GM12865 (cell line): Measurements from ENCODE around the gene SPATA32.

Source experiments
- DNase-seq: peaks from one replicate; pipeline ENCODE4 v3.0.0; 2010; ENCODE audit warnings: low read depth
- H3K4me3 ChIP-seq: 2 replicates; pipeline ENCODE4 v1.5.1; 2011; ENCODE audit warnings: mild to moderate bottlenecking, low read depth, low read length, control low read depth
- TF ChIP-seq, protein P1 (sequence below): IDR thresholded peaks from 2 replicates; pipeline ENCODE4 v1.5.1; 2011; ENCODE audit warnings: low read length, control low read depth, low read depth, inconsistent platforms; ENCODE audit not compliant: insufficient read depth; ENCODE audit errors: missing control alignments

Gene SPATA32

DNA sequence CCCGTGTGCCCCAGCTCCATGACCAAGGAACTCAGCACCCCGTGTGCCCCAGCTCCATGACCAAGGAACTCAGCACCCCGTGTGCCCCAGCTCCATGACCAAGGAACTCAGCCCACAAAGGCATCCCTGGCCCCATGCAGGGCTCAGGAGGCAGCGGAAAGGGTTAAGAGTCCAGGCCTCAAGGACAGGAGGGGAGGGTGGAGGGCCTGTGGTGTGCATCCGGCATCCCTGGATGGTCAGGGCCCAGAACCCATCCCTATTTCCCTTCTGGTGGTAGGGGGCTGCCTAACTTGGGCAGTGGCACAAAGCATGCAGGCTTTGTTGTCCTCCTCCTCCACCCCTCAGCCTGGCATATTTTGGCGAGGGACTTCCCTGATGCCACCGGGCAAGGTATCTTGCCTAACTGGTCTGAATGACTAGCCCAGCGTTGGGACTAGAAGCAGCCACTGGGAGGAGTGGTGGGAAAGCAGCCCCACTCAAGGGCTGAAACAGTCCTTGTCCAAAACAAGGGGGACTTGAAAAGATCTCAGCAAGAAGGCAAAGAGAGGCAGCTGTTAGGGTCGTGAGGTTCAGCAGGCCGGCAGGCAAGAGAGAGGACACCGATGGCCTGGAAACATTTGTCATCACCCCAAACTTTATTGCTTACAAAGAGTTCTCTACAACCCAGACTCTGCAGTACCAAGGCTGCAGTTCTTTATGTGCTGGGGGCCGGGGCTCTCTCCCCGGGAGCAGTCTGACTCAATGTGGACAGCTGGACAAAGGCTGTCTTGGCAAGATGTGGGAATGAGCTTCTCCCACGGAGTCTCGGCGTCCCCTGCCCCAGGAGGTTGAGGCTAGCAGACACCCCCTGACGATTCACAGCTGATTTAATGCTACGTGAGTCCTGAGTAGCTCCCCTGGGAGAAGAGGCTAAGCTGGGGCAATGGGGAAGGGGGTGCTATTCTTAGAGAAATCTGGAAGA, 902 bp upstream of the SPATA32 start:
- DNase-seq: no peak
- TF ChIP-seq, protein P1, sequence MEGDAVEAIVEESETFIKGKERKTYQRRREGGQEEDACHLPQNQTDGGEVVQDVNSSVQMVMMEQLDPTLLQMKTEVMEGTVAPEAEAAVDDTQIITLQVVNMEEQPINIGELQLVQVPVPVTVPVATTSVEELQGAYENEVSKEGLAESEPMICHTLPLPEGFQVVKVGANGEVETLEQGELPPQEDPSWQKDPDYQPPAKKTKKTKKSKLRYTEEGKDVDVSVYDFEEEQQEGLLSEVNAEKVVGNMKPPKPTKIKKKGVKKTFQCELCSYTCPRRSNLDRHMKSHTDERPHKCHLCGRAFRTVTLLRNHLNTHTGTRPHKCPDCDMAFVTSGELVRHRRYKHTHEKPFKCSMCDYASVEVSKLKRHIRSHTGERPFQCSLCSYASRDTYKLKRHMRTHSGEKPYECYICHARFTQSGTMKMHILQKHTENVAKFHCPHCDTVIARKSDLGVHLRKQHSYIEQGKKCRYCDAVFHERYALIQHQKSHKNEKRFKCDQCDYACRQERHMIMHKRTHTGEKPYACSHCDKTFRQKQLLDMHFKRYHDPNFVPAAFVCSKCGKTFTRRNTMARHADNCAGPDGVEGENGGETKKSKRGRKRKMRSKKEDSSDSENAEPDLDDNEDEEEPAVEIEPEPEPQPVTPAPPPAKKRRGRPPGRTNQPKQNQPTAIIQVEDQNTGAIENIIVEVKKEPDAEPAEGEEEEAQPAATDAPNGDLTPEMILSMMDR: no peak
- no peak overlapping the region for H3K4me3 ChIP-seq

DNA sequence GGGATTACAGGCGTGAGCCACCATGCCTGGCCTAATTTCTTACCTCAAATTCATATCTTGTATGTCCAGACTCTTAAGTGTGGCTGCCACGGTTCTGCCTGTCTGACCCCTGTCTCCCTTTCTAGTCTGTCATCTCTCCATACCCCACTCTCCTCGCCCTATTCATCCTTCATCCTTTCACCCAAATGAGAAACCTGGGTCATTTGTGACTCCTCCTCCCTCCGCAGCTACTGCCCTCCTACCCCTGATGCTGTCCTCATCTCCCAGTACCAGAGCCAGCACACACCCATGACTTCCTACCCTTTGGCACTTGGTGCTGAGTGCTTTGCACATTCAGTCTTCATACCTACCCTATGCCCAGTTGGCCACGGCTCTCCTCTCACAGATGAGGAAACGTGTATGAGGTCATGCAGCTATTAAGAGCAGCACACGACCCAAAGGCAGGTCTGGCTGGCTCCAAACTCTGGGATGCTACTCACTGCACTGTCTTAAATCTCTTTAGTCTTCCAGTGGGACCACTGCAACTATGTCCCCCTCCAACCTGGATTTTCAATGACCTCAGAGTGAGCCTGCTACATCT, 1.6 kb downstream of the SPATA32 start:
- H3K4me3 ChIP-seq: no peak overlapping the region
- TF ChIP-seq, protein P1: no peak
- no peak for DNase-seq

DNA sequence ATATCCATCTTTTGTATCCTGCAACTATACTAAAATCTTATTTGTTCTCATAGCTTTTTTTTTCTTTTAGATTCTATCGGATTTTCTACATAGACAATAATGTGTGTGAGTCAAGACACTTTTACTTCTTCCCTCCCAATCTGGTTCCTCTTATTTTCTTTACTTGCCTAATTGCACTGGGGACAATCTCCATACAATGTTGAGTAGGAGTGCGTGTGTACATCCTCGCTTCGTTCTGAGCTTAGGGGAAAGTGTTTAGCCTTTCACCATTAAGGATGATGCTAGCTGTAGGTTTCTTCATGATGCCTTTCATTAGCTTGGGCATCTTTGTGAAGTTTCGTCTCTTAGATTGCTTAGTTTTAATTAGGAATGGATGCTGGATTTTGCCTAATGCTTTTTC, 2.9 kb downstream of the SPATA32 start:
- TF ChIP-seq, protein P1: no peak
- H3K4me3 ChIP-seq: no peak overlapping the region
- DNase-seq: no peak

DNA sequence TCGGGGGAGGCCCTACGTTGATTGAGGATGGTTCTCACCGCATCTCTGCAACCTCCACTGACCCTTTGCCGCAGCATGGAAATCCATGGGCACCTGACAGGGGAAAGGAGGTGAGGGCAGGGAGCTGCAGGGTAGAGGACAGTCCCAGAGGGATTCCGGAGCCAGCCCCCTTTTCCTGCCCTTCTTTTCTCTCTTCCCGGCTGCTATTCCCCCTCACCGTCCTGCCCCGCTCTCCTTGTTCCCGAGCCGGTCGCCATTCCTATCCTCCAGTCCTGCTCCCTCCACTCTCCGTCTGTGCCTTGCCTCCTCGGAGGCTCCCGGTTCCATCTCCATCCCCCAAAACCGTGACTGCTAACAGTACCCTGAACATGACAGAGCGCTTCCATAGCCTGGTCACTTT, 4.8 kb downstream of the SPATA32 start:
- TF ChIP-seq, protein P1: no peak
- H3K4me3 ChIP-seq: no peak overlapping the region
- DNase-seq: no peak

DNA sequence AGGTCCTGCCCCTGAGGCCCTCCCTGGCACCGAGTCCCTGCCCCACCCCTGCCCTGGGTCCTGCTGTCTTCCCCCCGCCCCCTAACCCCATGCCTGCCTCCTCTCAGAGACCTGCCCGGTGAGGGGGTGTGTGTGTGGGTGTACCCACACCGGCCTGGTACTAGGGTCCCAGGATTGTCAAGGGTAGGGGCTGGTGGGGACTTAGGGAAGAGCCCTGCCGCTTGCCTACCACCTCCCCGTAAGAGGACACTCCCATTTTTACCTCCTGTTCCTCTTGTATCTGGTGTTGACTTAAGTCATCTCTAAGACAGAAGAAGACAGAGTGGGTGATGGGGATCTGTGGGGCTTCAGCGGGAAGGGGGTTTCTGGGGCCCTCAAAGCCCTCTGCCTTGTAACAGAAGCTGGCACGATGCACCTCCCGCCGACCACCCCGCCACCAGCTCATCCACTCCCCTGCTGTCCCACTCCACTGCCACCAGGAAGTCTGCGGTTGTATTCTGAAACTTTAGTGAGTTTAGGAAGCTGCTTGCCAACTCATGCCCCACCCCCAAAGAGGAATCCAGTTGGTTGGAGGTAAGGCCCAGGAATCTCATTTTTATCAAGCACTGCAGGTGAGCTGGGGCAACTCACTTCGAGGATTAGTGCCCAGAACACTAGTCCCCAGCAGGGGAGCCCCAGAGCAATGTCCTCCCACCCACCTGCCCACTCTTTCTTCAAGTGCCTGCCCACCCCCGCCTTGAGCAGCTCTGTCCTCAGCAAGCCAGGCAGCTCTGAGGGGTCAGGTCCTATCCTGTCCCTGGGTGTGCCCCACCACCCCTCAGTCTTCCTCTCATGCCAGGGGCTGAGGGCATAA, 5.6 kb downstream of the SPATA32 start:
- no peak overlapping the region for H3K4me3 ChIP-seq
- TF ChIP-seq, protein P1: peak; percentile 23
- DNase-seq: no peak

DNA sequence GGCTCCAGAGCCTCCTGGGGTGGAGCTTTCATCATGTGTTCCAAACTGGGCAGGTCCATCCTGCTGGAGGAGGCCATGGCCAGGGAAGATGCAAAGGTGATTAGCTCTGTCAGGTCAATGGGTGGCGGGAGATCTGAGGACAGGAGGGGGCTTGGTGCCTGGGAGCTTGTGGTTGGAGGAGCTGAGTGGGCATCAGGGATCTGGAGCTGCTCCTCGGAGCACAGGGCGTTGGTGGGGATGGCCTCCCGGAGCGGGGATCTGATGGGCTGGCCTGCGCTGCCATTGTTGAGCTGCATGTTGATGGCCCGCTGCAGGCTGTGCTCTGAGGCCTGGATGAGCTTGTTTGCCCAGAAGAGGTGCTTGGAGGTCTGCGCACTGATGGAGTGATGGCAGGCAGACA, 6.5 kb downstream of the SPATA32 start:
- TF ChIP-seq, protein P1: no peak
- H3K4me3 ChIP-seq: no peak overlapping the region
- no peak for DNase-seq
